Islet precursor cell (in vitro differentiated cells): ENCODE results near the gene SLAMF1.
"Not testable (repeated sequence)": the region's sequence is repeated elsewhere in the genome, so short reads cannot be mapped to it uniquely, and the experiment has no call there.

Experiments used
- DNase-seq: peaks from one replicate; pipeline ENCODE4 v3.0.0-alpha.2; 2018

The SLAMF1 gene

DNA sequence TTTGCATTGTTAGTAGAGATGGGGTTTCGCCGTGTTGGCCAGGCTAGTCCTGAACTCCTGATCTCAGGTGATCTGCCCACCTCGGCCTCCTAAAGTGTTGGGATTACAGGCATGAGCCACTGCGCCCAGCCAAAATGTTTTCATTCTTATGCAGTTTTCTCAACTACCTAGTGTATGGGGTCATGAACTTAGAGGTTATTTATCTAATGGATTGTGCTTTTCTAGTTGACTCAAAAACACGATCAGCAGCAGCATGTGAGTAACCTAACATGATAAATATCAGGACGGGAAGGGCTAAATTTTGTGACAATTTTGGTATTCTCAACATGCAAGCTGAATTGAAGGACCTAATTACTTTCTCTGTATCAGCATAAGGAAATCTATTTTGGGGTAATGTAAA, 58.4 kb downstream of the SLAMF1 start:
- DNase-seq, result no peak

DNA sequence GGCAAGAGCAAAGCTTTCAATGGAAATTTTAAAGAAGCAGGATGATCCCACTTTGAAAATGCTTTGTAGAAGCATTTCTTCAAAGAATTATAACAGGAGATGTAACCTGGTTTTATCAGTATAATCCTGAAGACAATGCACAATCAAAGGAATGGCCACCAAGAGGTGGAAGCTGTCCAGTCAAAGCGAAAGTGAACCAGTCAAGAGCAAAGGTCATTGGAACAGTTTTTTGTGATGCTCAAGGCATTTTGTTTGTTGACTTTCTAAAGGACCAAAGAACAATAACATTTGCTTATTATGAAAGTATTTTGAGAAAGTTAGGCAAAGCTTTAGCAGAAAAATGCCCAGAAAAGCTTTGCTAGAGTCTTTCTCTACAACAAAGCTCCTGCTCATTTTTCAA, 62.1 kb downstream of the SLAMF1 start:
- no peak for DNase-seq

DNA sequence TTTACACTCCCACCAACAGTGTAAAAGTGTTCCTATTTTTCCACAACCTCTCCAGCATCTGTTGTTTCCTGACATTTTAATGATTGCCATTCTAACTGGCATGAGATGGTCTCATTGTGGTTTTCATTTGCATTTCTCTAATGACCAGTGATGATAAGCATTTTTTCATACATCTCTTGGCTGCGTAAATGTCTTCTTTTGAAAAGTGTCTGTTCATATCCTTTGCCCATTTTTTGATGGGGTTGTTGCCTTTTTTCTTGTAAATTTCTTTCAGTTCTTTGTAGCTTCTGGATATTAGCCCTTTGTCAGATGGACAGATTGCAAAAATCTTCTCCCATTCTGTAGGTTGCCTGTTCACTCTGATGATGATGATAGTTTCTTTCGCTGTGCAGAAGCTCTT, 63.9 kb downstream of the SLAMF1 start:
- not testable (repeated sequence) for DNase-seq

DNA sequence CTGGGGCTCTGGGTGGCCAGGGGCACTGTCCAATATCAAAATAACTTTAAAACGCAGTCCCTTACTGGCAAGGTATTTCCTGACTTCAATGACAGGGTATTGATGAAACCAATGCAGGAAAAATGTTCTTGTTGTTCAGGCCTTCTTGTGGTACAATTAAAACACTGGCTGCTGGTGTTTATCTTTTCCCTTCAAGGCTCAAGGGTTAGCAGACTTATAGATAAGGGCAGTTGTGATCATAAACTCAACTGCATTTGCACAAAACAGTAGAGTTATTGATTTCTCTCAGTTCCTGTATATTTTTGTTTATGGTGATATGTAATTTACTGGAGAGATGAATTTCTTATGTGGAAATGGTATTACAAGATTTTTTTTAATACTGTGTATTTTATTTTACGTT, 64.9 kb downstream of the SLAMF1 start:
- no peak for DNase-seq

DNA sequence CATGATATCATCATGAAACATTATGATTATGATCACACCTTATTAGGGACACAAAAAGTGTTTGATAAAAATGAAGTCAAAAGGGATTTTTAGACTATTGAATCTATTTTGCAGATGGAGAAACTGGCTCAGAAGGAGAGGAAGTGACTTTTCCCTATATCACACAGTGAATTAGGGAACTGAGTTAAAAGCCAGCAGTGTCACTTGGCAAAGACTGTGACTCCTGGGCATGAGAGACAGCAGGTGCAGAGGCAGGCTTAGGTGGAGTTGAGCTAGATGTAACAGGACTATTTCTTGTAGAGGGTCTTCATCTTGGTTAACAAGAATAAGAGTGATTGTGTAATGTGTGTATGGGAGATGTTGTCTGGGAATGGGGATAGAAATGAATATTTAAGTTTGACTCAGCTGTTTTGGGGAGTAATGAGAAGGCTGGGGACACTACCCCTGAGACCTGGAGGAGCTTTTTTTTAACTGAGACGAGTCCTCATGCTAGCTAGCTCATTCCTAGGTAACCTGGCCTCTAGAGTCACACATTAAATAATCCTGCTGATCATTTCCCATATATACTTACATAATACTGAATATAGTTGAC, 66.5 kb downstream of the SLAMF1 start:
- no peak for DNase-seq

DNA sequence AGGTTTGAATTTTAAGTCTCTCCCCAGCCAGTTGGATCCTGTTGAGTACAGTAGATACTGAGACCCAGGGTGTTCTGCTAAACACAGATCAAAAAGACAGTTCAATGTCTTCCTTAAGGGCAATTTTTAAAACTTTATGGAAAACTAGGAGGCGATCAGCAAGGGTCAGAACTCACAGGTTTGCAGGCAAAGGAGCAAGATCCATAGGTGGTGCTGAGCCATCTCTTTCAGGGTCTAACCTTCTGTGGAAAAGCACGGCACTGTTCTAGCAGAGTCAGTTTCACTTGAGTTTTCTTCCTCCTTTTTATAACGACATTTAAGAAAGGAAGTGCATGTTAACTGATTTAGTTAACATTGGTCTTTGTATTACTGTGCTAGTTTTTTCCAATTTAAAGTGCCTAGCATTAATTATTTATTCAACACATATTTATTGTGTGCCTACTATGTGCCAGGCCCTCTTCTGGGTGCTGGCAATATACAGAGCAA, 67.6 kb downstream of the SLAMF1 start, which contains the start of gene CD84:
Gene CD84 (minus strand): TSS at position 281 of the 486 bp plus-strand sequence. CDS start 59 bp downstream, at position 222.
- no peak for DNase-seq

DNA sequence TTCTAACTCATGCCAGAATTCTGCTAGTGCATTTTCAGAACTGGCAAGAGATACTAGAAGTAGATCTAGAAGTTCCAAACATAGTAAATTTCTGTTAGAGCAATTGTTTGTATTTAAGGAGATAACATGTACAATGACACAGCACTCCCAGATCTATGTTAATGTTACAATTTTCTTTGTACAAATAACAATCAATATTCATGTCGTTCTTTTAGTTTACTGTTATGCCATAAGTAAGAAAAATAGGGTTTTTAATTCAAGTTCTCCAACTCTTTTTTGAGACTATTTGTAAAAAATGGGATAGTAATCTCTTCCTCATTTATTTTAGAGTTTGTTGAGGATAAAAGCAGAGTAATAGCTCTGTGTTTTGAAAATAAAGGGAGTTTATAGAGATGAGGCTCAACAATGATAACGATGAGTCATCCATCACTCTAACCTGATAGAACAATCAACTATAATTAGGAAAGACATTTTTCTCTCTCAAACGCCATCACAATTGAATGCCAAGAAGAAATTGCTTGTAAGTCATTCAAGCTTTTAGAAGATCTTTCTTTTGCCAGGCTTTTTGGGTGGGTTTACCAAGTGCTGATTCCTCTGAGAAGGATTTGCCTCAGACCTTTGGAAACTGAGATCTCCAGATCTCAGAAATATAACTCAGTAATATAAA, 68.2 kb downstream of the SLAMF1 start:
- DNase-seq, result no peak

DNA sequence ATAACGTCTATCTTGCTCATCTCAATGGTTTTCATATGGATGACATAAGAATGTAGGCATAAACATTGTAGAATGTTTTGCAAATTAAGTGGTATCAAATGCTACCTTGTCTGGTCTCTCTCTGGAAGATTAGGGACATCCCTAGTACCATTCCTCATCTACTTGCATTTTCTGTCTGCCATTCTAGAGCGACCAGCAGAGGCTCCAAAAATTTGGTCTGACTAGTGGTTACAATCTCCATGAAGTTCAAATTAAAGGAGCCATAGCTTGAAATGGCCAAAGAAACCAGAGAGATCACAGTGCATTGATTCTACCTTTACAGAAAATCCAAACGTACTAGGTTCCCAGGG, 68.7 kb downstream of the SLAMF1 start:
- no peak for DNase-seq

DNA sequence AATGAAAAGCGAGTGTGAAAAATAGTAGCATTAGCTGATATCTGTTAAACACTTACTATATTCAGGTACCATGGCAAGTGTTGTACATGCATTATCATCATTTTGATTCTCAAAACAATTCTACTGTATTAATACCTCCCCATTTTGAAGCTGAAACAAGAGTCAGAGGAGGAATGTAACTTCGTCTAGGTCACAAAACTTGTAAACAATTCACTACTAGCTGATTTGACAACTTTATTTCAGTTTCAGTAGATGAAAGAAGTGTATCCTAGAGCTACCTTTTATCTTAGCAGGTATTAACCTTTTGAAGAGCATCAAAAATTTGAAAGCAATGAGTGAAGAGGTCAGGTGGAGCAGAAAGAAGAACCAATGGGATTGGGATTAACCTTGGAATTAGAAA, 69.2 kb downstream of the SLAMF1 start:
- no peak for DNase-seq

DNA sequence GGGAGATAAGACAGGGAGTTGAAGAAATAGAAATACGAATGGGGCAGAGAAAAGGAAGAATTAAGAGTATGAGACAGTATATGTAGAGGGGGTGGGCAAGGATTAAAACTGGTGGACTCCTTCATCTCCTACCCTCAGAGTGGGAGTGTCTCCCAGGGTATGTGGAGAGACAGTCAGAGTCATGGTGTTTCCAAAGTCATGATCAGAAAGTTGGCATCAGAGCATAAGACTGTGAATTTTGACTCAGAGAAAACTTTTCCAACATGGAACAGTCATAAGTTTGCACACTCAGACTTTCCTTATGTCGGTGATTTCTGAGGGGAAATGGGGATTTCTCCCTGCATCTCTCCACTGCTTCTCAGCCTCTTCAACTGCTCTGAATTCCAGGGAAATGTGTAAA, 70.0 kb downstream of the SLAMF1 start:
- no peak for DNase-seq

DNA sequence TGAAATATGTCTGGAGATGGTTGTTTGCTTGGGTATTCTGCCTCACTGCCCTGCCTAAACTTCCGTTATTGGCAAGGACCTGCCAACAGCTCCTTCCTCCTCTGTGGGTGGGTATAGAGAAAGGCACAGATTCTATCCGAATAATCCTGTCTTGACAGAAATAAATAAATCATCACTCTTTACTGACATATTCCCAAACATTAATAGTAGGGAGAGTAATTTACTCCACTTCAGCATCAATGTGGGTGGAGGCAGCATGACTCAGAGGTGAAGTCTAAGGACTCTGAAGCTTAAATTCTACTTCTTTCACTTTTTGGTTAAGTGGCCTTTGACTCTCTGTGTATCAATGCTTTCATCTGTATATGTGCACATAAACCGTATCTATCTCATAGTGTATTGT, 70.5 kb downstream of the SLAMF1 start:
- DNase-seq, result no peak

DNA sequence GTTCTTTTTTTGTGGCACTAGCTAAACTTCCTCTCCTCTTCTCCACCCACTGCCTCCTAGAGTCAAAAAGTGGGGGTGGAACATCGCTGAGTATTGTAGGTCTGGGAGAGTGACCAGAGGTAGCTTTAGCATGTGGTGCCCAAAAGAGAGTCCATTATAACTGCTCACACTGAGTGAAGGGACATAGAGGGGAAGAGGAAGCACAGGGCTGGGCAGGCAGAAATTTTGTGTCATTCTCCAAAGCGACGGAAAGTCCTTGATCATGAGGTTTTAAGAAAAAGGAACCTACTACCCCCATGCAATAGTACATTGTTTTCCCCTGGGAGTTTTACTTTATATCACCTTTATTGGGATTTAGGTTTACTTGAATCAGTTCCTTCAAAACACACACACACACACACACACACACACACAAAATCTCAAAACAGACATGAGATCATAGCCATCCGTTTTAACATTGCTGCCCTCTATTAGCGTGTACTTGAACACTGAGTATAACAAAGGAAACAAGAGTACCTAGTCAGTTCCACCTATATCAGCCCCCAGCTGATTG, 71.7 kb downstream of the SLAMF1 start:
- no peak for DNase-seq

DNA sequence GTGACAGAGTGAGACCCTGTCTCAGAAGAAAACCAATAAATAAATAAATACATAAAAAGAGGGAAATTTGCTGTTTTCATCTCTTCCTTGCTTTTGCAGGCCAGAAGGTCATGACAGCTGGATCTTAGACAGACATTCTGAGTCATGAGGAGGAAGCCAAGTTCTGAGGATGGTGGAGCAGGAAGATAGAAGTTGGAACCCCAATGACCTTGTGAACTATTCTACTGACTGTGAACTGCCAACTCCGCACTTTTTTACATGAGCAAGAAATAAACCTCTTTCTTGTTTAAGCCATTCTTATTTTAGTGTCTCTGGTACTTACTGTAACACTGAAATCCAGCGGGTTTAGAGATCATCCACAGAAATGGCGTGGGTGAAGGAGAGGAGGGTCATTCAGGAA, 76.0 kb downstream of the SLAMF1 start:
- no peak for DNase-seq

DNA sequence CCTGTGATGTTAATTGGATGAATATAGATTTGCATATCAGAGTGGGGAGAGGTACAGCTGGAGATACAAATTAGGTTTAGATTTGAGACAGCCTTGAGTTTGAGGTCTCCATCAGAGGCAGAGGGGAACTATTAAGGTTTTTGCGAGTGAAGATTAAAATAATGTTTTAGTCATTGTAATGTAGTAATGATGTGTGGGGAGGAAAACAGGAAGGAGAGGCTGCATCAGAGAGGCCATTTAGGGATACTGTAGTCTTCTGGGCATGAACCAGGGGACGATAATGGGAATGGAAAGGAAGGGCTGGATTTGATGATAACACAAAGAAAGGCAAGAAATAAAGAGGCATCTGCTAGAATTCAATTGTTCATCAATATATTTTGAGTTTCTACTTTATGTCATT, 77.0 kb downstream of the SLAMF1 start:
- no peak for DNase-seq

DNA sequence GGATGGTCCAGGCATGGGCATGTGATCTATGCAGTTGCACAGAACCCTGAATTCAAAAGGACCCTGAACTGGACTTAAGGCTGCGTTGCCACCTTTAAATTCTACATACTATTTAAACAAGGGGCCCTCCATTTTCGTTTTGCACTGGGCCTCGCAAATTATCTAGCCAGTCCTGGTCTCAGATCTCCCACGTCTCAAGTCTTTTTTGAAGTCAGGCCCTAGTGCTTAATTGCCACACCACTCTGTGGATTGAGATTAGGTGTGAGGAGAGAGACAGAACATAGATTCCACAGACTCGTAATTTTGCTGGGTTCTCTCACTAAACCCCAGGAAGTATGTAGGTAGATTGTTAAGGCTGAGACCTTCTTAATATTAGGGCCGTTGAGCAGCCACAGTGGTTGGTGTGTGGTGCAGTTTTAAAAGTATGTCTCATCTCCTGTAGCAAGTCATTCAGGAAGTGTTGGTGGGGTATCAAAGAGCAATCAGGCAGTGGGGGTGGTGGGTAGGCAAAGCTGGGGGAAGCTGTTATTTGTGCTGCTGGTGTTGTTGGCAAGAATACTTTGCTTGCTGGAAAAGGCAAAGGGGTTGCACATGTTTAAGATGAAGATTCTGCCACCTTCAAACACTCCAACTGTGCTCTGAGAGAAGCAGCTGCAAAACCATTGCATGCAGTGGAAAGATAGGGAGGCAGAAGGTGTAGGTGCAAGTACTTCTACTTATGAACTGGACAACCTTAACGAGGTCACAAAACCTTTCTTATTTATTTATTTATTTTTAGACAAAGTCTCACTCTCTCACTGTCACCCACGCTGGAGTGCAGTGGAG, 78.8 kb downstream of the SLAMF1 start:
- no peak for DNase-seq

DNA sequence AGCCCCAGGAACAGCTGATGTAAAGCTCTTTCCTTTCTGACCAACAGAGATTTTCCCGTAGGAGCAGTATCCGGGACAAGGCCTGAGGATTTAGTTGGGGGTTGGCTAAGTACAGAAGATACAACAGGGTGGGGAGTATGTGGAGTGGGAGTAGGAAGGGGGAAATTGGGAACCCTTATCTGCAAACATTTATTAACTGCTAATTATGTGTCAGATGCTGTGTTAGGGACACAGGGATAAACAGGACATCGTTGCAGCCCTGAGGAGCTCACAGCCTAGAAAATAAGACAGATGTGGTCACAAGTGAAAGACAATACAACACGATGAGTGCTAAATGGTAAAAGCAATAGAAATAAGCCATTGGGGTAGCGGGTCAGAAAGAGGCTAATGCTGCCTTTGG, 79.5 kb downstream of the SLAMF1 start:
- no peak for DNase-seq

DNA sequence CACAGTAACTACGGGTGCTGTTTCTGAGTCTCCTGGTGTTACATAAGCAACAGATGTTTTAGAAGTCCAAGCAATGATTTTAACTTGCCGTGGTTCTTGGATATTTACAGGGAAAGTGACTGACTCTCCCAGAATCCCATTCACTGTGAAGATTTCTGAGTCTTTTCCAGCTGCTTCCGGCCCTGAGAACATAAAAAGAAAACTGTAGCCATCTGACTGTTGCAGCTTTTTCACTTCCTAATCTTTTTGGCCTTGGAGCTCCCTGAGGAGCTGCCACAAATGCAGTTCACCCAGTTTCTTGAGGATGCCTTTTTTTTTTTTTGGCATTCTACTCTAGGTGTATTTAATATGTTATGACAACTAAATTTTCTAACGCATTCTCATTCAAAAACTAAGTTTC, 81.3 kb downstream of the SLAMF1 start:
- DNase-seq, result no peak

DNA sequence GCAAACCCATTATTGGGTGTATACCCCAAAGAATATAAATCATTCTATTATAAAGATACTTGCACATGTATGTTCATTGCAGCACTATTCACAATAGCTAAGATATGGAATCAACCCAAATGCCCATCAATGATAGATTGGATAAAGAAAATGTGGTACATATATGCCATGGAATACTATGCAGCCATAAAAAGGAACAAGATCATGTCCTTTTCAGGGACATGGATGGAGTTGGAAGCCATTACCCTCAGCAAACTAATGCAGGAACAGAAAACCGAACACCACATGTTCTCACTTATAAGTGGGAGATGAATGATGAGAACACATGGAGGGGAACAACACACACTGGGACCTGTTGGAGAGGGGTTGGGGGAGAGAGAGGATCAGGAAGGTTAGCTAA, 83.6 kb downstream of the SLAMF1 start:
- not testable (repeated sequence) for DNase-seq

DNA sequence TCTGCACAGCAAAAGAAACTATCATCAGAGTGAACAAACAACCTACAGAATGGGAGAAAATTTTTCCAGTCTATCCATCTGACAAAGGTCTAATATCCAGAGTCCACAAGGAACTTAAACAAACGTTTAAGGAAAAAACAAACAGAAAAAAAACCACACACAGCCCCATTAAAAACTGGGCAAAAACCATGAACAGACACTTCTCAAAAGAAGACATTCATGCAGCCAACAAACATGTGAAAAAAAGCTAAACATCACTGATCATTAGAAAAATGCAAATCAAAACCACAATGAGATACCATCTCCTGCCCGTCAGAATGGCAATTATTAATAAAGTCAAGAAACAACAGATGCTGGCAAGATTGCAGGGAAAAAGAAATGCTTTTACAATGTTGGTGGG, 84.1 kb downstream of the SLAMF1 start:
- not testable (repeated sequence) for DNase-seq

DNA sequence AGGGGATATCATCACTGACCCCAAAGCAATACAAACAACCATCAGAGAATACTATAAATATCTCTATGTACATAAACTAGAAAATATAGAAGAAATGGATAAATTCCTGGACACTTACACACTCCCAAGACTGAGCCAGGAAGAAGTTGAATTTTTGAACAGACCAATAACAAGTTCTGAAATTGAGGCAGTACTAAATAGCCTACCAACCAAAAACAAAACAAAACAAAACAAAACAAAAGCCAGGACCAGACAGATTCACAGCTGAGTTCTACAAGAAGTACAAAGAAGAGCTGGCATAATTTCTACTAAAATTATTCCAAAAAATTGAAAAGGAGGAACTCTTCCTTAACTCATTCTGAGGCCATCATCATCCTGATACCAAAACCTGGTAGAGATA, 86.0 kb downstream of the SLAMF1 start:
- no peak for DNase-seq

DNA sequence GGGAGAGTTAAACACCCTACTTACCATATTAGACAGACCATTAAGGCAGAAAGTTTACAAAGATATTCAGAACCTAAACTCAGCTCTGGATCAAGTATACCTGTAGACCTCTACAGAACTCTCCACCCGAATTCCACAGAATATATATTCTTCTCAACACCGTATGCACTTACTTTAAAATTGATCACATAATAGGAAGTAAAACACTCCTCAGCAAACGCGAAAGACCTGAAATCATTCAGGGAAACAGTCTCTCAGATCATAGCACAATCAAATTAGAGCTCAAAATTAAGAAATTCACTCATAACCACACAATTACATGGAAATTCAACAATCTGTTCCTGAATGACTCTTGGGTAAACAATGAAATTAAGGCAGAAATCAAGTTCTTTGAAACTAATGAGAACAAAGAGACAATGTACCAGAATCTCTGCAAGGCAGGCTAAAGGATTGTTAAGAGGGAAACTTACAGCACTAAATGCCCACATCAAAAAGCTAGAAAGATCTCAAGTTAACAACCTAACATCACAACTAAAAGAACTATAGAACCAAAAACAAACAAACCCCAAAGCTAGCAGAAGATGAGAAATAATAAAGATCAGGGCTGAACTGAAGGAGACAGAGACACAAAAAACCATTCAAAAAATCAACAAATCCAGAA, 86.7 kb downstream of the SLAMF1 start:
- DNase-seq, result no peak

DNA sequence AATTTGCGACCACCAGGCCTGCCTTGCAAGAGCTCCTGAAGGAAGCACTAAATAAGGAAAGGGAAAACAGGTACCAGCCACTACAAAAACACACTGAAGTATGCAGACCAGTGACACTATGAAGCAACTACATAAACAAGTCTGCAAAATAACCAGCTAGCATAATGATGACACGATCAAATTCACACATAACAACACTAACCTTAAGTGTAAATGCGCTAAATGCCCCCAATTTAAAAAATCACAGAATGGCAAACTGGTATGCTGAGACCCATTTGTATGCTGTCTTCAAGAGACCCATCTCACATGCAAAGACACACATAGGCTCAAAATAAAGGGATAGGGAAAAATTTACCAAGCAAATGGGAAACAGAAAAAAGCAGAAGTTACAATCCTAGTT, 87.4 kb downstream of the SLAMF1 start:
- not testable (repeated sequence) for DNase-seq
